COLO829 (cell line): ENCODE data around the gene MACF1.
A peak's percentile ranks its signal among the peaks of the same experiment; 100 is the strongest.
"Not testable (repeated sequence)": the region's sequence is repeated elsewhere in the genome, so short reads cannot be mapped to it uniquely, and the experiment has no call there.

Experiments
- DNase-seq: peaks from one replicate; pipeline ENCODE4 v3.0.0; 2012; ENCODE audit warnings: low spot score

MACF1 gene

DNA sequence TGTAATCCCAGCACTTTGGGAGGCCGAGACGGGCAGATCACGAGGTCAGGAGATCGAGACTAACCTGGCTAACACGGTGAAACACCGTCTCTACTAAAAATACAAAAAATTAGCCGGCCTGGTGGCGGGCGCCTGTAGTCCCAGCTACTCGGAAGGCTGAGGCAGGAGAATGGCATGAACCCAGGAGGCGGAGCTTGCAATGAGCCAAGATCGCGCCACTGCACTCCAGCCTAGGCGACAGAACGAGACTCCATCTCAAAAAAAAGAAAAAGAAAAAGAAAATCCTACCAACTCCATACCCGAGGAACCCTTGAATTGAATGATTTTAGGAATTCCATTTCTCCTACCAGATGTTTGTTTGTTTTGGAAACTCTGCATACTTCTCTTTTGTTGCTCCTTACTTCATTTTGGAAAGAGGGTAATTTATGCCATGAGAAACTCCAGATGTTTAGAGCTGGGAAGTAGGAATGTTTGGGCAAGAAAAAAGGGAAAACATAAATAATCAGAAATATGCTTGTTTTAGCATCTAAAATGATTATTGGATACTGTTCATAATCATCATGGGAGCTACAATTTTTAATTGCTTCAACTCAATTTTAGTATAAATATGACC is 262.7 kb downstream of the MACF1 start:
- DNase-seq = not testable (repeated sequence)

DNA sequence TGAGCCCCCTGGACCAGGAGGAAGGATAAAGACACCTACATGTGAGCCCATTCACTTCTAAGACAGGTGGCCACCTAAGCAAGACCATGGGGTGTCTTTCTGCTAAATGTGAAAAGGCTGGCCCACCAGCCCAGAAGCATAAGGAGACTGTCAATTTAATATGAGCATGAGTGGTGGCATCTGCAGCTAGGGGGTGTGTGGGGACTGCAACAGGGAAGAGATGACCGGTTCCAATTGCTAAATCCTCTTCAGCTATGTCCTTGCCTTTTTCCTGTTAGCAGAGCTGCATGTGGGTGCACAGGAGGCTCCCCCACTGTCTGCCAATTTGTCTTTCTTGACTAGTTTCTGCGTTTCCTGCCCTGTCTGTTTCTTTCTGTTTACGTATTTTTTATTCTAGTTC is 264.7 kb downstream of the MACF1 start:
- no peak for DNase-seq

DNA sequence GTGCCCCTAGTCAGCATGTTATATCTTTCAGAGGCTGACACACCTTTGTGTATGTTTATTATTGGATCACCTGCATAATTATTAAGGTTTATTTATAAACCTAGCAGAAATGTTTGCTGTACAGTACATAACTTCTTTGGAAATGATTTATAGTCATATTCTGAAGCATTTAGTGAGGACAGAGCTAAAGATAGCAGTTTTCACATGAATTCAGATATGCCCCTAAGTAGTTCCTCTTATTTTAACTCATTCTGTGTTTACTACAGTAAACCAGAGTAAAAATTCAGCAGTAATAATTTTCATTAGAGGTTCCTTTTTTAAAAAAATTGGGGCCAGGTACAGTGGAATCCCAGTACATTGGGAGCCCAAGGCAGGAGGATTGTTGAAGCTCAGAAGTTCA is 265.5 kb downstream of the MACF1 start:
- no peak for DNase-seq

DNA sequence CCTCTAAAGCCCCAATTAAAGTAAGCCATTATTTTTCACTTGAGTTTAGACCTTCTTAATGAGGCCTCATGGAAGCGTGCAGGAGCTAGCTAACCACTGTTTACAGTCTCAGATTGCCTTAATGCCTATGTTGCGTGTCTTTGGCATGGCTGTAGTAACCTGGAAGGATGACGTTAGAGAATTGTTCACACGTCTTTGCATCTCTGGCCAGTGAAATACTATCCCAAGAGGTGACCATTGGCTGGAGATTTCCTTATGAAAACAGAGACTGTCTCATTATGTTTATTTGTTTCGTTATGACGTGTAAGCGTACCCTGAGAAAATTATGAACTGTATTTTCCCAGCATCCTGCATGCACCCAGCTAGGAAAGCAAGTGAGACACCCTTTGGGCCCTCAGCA is 268.3 kb downstream of the MACF1 start:
- DNase-seq = no peak

DNA sequence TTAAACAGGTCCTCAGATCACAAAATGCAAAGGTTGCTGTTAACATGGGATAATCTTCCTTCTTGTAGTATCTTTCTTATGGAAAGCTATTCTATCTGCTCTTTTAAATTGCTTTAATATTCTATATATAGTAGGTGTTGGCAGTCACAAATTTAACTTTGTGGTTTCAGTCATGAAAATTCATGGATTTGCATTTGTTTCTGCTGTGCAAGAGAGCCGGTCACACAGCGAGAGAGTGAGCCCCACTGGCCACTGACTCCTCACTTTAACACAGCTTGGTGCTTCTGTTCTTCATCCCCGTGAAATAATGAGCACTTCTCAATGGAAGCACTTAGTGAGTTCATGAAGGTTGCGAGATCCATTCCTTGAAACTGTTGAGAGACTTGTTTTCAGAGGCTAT is 268.8 kb downstream of the MACF1 start:
- DNase-seq = no peak

DNA sequence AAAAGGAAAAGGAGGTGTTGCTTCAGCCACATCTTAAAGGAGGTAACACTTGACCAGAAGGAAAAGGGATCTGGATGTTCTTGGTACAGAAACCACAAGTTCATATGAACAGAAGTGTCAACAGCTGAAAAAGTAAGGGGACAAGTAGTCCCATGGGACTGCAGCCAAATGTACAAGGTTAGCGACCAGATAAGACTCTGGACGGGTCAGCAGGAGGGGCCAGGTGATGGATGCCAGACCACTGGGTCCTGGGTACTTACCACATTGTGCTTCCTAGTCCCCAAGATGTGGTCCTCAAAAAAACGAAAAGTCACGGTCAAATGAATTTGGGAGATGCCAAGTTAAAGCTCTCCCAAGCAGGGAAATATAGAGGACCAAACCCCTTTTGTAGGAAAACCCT is 270.3 kb downstream of the MACF1 start:
- no peak for DNase-seq

DNA sequence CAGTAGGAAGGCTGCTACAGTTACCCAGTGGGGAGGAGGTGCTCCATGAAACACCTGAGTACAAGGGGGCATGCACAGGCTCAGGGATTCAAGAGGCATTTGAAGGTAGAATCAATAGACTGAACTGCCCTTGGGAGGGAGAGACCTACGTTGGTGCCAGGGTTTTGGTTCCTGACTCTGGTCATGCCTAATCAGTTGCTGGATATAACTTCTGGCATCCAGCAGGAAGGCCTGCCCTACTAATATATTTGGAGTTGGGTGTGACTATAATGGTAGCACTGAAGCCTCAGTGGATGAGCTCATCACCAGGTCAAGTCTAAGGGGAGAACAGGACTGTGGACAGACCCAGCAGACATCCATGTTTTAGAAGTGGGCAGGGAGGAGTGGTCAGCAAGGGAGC is 271.1 kb downstream of the MACF1 start:
- not testable (repeated sequence) for DNase-seq

DNA sequence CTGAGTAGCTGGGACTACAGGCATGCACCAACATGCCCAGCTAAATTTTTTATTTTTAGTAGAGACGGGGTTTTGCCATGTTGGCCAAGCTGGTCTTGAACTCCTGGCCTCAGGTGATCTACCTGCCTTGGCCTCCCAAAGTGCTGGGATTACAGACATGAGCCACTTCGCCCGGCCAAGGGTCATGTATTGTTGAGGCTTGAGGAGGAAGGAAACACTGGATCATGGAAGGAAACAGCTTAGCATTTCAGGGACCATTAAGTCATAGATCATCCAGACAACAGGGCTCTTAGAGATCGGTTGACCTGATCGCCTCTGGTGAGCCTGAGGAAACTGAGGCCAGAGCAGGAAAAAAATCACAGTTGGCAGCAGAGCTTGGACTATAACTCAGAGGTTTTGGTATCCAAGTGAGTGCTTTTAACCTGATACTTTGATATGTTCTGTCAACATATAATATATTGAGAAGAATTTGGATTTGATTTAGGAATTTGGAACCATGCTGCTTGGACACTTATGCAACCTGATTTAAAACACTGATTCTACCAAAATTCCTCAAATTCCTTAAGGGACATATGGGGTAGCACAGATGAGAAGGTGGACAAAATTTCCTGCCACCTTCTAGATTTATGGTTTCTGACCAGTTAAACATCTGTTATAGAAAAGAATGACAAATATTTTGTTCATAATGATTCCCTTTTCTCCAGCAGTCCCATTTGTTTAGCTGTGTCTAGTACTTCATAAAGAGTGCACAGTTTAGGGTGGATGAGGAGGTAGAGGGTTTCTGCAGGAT is 273.8 kb downstream of the MACF1 start:
- DNase-seq = no peak

DNA sequence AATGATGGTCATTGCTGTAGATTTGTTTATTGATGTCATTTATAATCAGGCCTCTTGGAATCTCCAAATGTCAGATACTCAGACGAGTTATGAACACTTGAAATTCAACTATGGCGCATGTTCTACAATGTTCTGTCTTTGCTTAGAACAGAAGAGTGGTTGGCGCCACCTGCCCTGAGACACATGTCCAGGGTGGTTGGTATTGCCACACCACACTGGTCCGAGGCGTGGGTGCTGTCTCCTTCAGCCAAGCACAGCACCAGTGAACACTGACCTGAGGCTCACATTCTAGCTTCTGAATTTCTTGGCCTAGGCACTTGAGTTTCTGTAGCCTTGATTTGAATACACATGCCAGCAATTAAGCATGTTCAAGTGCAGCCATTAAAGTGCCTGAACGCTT is 276.8 kb downstream of the MACF1 start:
- no peak for DNase-seq

DNA sequence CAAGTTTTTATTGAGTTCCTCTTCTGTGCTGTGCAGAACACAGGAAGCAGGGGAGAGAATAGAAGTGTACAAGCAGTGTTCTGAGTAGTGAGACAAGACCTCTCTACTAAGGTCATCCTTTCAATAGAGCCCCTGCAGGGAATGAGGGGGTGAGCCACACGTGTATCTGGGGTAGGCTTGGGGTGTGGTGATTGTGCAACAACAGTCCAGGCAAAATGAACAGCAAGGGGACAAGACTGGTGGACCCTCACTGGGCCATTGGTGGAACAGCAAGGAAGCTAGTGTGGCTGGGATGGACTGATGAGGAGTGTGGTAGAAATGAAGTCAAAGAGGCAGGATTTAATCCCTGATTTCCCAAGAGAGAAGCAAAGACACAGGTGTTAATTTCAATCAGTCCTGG is 278.8 kb downstream of the MACF1 start:
- no peak for DNase-seq

DNA sequence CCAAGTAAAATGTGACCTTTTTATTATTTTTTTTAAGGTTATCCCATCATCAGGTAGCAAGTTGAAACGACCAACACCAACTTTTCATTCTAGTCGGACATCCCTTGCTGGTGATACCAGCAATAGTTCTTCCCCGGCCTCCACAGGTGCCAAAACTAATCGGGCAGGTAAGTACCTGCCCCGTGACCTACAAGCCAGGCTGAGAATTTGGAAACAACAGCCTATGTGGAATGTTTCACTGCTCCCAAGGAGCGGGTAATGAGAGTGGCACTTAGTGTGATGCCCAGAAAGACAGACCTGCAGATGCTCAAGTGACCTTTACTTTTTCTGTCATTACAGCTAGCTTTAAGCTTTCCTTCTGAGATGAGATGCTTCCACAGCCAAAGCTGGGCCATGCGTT is 280.1 kb downstream of the MACF1 start:
- no peak for DNase-seq

DNA sequence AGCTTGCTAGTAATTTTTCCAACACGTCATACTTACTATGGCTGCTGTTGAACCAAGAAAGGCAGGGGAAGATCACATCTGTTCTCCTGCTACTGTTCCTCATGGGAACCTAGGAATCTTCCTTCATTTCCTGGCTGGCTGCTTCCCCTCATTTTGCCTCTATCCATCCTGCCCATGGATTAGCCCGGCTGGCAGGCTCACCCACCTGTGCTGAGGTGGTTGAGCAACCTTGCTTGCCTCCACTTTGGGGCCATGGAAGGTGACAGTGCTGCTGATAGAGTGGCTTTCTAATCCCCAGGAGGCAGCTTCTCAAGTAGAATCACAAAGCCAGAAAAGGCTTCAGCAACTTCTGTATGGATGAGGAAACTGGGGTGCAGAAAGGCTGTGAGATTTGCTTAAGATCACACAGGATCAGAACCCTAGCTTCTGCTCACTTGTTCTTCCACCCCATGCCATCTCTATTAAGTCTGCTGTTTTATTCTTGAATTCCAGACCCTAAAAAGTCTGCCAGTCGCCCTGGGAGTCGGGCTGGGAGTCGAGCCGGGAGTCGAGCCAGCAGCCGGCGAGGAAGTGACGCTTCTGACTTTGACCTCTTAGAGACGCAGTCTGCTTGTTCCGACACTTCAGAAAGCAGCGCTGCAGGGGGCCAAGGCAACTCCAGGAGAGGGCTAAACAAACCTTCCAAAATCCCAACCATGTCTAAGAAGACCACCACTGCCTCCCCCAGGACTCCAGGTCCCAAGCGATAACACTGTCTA is 280.7 kb downstream of the MACF1 start:
- no peak for DNase-seq

DNA sequence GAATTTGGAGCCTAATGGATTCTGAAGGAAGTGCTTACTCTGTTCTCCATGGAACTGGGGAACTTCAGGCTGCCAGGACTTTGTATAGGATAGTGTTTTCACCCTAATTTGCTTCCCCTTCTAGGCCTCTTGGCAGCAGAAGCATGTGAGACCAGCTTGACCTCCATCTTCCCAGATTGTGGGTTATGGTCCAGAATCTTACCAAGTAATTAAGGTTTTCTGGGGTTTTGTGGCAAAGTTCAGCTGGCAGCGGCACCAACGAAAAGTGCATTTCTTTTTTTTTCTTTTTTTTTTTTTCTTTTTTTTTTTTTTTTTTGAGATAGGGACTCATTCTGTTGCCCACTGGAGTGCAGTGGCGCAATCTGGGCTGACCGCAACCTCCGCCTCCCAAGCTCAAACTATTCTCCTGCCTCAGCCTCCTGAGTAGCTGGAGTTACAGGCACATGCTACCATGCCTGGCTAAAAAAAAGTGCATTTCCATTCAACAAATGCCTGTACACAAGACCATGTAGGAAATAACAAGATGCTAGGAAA is 283.6 kb downstream of the MACF1 start:
- no peak for DNase-seq

DNA sequence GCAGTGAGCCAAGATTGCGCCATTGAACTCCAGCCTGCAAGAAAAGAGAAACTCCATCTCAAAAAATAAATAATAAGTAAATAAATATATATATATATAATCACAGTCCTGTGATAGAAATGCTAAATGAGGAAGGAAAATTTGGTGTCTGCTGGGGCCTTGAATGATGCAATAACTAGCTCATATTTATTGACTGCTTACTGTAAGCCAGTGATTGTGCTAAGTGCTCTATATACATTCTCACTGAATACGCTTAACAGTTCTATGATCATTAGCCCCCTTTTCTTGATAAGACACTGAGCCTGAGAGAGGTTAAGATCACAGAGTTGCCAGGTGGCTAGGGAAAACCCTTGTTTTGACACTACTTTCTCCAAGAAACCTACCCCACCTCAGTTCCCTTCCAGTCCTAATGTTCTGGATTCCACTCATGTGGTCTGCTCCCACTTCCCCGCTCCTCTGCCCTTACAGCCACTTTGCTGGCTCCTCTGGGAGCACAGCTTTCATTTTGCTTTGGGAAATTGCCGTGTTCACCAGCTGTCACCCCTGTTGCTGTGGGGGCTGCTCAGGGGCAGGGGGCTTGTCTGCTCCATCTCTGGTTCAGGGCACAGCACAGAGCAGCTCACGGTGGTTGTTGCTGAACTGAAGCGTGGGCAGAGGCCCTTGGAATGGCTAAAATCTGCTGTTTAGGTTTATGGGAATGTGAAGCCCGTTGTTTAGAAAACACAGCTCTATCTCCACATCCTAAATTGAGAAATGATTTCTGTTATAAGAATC is 284.5 kb downstream of the MACF1 start:
- DNase-seq = no peak

DNA sequence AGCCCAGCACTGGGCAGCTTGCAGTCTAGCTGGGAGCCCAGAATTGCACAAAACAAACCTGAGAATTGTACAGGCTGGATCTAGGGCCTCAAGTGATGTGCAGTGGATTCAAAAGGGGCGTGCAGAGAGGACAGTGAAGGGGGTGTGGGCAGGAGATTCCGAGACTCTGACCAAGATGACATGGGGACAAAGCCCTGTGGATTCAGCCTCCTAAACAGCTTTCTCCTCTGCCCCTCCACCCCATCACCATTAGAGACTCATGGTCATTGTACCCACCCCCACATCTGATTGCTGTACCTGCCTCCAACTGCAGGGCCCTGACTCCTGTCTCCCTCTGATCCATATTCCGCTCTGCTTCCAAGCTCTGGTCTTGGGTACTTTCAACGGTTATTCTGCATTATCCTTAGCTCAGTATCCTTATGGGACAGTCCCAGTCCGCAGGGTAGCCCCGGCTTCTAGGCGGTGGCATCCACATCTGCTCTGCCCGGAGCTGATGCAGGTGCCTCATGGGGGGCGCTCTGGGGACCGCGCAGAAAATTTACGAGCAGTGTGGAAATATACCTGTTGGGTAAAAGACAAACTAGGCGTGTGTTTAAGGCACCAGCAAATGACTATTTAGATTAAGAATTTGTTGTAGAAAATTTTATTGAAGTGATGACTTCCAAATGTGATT is 285.2 kb downstream of the MACF1 start:
- no peak for DNase-seq

DNA sequence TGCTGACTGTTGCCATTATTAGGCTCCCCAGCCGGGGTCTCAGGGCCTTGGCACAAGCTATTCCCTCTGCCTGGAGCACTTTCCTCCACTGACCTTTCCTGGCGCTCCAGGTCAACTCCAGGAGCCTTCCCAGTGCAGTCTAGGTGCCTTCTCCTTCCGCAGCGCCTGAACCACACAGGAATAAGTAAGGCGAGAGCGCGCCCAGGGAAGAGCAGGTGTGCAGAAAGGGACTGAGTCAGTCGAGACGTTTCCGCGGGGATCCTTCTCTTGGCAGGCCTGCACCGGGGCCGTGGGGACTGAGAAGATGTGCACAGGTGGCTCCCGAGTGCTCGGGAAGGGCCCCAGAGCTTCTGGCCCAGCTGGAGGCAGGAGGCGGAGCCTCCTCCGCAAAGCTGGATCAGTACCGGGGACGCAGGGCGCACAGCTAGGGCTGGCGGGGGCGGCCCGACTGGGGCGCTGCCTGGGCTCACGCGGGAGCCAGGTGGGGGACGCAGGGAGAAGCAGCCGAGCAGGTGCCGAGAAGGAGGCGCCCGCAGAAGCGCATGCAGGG is 286.2 kb downstream of the MACF1 start:
- DNase-seq = no peak

DNA sequence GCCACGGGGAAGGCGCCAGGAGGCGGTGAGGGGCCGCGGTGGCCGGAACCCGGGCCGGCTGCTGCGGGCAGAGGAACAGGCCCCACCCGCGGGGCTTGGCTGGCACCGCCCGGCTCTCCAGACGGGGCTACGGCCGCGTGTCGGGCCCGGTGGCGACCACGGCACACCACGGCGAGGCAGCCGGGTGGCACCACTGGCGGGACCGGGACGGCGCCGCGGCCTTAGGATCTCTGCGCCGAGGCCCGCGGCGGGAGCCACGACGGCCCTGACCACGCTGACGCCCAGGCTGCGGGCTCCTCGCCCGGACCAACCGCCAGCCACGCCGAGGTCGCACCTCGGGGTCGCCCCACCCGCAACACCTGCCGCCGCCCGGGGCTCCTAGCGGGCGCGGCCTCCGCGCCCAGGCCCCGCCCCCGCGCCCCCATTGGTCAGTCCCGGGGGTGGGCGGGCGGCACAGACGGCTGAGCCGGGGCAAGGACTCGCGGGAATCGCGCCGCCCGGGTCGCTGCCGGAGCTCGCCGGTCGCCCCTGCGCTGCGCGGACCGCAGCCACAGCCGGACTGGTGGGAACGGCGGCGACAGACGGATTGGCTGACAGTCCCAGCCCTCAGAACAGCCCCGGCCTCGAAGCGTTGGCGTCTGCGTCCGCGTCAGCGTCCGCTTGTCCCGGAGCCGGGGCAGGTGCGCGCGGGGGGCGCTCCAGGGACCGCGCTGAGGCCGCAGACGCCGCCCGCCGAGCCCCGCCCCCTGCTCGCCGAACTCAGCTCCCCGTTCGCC is 286.8 kb downstream of the MACF1 start, which contains the start of gene BMP8A:
TSS of gene BMP8A (plus strand) at position 491 of the 776 bp plus-strand sequence. CDS start 356 bp downstream, outside the sequence.
- peak; percentile 13 for DNase-seq

DNA sequence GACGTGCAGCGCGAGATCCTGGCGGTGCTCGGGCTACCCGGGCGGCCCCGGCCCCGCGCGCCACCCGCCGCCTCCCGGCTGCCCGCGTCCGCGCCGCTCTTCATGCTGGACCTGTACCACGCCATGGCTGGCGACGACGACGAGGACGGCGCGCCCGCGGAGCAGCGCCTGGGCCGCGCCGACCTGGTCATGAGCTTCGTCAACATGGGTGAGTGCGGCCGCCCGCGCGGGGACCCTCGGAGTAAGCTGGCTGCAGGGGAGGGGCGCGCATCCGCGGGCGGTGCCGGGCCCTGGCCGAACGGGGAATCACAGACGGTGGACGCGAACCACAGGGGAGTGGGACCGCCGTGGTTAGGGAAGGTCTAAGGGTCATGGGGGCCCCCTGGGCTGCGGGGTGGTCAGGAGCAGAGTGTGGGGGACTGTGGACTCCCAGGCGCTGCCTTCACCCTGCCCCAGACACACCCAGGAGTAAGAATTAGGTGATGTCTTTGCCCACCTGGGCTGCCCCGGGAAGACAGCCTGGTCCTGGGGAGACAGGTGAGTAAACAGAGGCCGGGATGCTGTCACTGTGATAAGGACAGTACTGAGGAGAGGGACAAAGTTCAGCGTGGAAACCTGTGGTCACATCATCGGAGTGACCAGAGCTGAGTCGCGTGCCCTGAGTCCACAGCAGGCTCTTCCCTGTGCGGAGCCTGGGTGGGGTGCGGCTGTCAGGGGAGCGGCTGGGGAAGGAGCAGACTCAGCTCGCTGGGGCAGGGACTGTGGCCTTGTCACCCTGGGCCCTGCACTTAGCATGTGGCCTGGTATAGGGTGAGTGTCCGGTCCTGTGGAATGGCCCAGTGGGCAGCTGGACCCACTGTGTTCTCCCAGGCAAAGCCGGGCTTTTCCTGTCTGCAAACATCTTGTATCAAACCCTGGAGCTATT is 287.9 kb downstream of the MACF1 start:
- DNase-seq = not testable (repeated sequence)
